AG04449 (cell line): ENCODE measurements around the gene DYNLT1.

Source experiments
- CTCF ChIA-PET: fragments of 350-600 bp; formaldehyde crosslinking; extraction: SDS; loops from one replicate; lab custom pipeline; 2021; ENCODE audit warnings: antibody characterized with exemption; lab: Yijun Ruan, JAX
- POLR2A ChIA-PET: fragments of 400-600, 350-600 bp; formaldehyde crosslinking; extraction: SDS; loops from one replicate; lab custom pipeline; 2020; ENCODE audit warnings: antibody characterized with exemption, inconsistent platforms; lab: Yijun Ruan, JAX
- DNase-seq: peaks from one replicate; pipeline ENCODE4 v3.0.0-alpha.2; 2010; ENCODE audit warnings: low read depth, low spot score
- H3K4me3 ChIP-seq: 2 replicates; pipeline ENCODE4 v1.5.1; 2011; ENCODE audit warnings: low read depth, mild to moderate bottlenecking, control low read depth, low read length
- TF ChIP-seq, protein P1 (sequence below): IDR thresholded peaks from one replicate; pipeline ENCODE4 v1.5.1; 2011; ENCODE audit warnings: mild to moderate bottlenecking, moderate library complexity, low read length, control low read depth, inconsistent platforms; ENCODE audit not compliant: insufficient read depth; ENCODE audit errors: missing control alignments

The DYNLT1 gene

DNA sequence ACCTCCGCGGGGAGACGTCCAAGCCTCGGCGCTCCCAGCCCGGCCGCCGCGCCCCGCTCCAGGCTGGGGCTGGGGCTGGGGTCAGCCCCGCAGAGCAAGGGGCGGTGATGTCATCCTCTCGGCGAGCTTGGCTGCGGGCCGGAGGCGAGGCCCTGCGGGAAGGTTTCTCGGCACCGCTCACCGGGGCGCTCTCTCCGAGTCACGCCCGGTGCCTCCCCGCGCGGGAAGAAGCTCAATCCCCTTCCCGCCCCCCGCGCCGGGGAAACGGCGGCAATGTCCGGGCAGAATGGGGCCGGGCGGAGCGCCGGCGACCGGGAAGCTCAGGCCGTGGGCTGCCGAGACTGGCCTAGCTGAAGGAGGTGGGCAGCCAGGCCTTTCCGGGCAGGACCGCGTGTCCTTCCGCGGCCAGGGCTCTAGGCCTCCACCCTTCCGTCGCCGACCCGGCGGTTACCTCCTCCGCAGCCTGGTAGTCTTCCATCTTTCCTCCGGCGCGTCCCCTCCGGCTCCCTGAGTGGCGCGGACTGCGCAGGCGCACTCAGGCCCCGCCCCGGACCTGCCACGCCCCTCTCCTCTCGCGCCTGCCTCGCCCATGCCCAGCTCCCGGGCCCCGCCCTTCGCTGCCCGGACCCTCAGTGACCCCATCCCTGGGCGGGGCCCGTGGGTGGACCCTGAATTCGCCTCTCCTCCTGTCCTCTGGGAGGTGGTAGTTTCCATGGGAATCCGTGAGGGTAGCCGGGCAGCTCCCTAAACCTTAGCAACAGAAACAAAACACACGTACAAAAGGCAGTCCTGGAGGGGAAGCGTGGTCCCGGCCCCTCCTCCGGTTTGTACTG lies at the start of gene DYNLT1:
Gene DYNLT1, minus strand, starts transcription at position 513 of the 833 bp plus-strand sequence. Its CDS starts 35 bp downstream, at position 478.
- CTCF ChIA-PET: interaction anchor here (1.0 to 4.8 kb wide), 9 partner anchors 15 to 430 kb away, joined by 3 to 29 read pairs (median 3); no protein-coding TSS in a partner anchor
- TF ChIP-seq, protein P1, sequence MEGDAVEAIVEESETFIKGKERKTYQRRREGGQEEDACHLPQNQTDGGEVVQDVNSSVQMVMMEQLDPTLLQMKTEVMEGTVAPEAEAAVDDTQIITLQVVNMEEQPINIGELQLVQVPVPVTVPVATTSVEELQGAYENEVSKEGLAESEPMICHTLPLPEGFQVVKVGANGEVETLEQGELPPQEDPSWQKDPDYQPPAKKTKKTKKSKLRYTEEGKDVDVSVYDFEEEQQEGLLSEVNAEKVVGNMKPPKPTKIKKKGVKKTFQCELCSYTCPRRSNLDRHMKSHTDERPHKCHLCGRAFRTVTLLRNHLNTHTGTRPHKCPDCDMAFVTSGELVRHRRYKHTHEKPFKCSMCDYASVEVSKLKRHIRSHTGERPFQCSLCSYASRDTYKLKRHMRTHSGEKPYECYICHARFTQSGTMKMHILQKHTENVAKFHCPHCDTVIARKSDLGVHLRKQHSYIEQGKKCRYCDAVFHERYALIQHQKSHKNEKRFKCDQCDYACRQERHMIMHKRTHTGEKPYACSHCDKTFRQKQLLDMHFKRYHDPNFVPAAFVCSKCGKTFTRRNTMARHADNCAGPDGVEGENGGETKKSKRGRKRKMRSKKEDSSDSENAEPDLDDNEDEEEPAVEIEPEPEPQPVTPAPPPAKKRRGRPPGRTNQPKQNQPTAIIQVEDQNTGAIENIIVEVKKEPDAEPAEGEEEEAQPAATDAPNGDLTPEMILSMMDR: no peak
- POLR2A ChIA-PET: interaction anchor here (0.6 to 1.3 kb wide), 3 partner anchors 10 to 290 kb away, joined by 3 to 6 read pairs (median 6); no protein-coding TSS in a partner anchor
- H3K4me3 ChIP-seq: peak within 1 kb of the TSS; percentile 99
- no peak for DNase-seq

DNA sequence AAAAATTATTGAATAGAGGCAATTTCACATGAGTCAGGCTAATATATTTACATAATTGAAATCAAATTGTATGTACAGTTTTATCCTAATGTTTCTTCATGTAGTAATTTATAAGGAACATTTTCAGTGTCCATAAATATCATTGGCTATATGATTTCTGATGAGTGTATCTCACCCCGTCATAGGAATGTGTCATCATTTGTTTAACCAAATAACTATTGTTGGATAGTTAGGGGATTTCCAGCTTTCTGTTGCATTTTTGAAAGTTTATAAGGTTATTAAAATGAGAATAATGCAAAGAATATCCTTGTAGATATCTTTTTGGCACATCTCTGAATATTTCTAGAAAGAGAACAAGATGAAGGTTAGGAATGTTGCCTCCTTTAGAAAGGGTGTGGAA lies 44.3 kb upstream of the DYNLT1 start:
- DNase-seq: no peak
- ChIA-PET POLR2A (no interaction called here), CTCF (interaction anchor here (1.0 to 2.0 kb wide), 4 partner anchors 9 to 475 kb away, joined by 3 to 10 read pairs (median 4); no protein-coding TSS in a partner anchor)
- H3K4me3 ChIP-seq: no peak overlapping the region
- TF ChIP-seq, protein P1: no peak

DNA sequence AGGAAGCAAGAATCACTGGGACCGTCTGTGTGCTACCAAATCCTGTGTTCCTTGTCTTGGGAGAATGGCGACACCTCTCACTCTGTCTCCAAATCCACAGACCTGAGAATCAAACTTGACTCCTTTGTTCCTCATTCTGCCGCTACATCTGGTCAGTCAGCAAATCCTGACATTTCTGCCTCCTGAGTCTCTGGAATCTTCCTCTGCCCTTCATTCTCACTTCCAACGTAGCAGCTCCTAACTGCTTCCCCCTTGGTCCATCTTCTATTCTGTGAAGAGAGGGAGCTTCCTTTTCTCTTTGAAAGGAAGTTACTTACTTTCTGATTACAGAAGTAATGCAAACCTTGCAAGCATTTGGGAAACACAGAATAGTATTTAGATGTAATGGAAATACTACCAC lies 43.0 kb upstream of the DYNLT1 start:
- no peak overlapping the region for H3K4me3 ChIP-seq
- CTCF ChIA-PET: interaction anchor here (1.3 to 2.0 kb wide), 3 partner anchors 29 to 473 kb away, joined by 4 to 10 read pairs (median 5); no protein-coding TSS in a partner anchor
- no peak for DNase-seq
- POLR2A ChIA-PET: no interaction called here
- TF ChIP-seq, protein P1: no peak

DNA sequence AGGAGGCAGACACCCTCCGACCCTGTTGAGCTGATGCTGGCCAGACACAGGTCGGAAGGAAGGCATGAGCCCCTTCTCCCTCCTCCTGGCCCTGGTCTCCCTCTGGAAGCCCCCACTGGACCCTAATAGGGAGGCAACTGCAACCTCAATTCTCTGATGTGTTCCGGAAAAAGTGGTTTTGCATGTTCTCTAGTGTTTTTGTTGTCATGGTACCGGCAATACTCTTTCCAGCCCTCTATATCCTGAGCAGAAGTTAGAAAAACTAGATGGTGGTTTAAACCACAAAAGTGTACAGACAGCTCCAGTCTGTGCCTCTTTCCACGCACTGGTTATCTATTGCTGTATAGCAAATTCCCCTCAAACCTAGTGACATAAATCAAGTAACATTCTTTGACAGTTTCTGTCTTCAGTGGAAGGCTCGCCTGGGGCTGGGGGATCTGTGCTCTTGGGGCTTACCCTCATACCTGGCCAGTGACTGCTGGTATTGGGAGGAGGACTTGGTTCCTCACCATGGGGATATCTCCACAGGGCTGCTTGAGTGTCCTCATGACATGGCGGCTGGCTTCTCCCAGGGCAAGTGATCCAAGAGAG lies 42.3 kb upstream of the DYNLT1 start:
- ChIA-PET CTCF (interaction anchor here (0.8 to 2.0 kb wide), 5 partner anchors 27 to 473 kb away, joined by 3 to 10 read pairs (median 4); no protein-coding TSS in a partner anchor), POLR2A (no interaction called here)
- TF ChIP-seq, protein P1: no peak
- DNase-seq: no peak
- no peak overlapping the region for H3K4me3 ChIP-seq

- H3K4me3 ChIP-seq: no peak overlapping the region
- ChIA-PET CTCF (interaction anchor here (0.8 to 1.3 kb wide), 2 partner anchors 26 to 285 kb away, joined by 3 read pairs; no protein-coding TSS in a partner anchor), POLR2A (no interaction called here)
- TF ChIP-seq, protein P1: no peak
- DNase-seq: no peak
Measured at GRCh38 chr6:158686311-158686710, 41.8 kb upstream of the DYNLT1 start.
